ENCODE data around the gene ZNF398.

The ZNF398 gene

GRCh38 chr7:149195180-149196150, 48.2 kb downstream of the ZNF398 start, which contains the start of gene ZNF282 (continued):
- TF ChIP-seq TSHZ1 (tag by site-specific recombination; IDR thresholded peaks at IDR 0.05; ENCODE audit: borderline replicate concordance) (no peak), ZNF600 (tag by site-specific recombination; IDR thresholded peaks at IDR 0.05) (peak; percentile 56), ZNF292 (tag by site-specific recombination; IDR thresholded peaks at IDR 0.05; ENCODE audit: borderline replicate concordance, low read depth) (no peak), ZNF777 (tag by site-specific recombination; IDR thresholded peaks at IDR 0.05; ENCODE audit: borderline replicate concordance) (no peak), KLF7 (tag by site-specific recombination; IDR thresholded peaks at IDR 0.05; ENCODE audit: borderline replicate concordance) (peak; percentile 76), ZNF391 (tag by site-specific recombination; IDR thresholded peaks at IDR 0.05; ENCODE audit: borderline replicate concordance, low read depth) (peak; percentile 48; the same call in 1 of the 2 replicates), ZNF514 (tag by site-specific recombination; IDR thresholded peaks at IDR 0.05) (no peak), ZSCAN30 (tag by site-specific recombination; IDR thresholded peaks at IDR 0.05) (peak; percentile 83), ZBTB20 (tag by site-specific recombination; IDR thresholded peaks at IDR 0.05) (peak; percentile 94), ZNF48 (tag by site-specific recombination; IDR thresholded peaks at IDR 0.05) (no peak), ZNF670 (tag by site-specific recombination; IDR thresholded peaks at IDR 0.05; ENCODE audit: low read depth) (no peak), ZNF585B (tag by site-specific recombination; IDR thresholded peaks at IDR 0.05) (no peak), ZNF518A (tag by site-specific recombination; conservative IDR thresholded peaks at IDR 0.05; ENCODE audit: low read depth) (no peak), ZBTB1 (tag by site-specific recombination; IDR thresholded peaks at IDR 0.05) (no peak), ZNF350 (tag by site-specific recombination; IDR thresholded peaks at IDR 0.05) (no peak), ZNF548 (tag by site-specific recombination; IDR thresholded peaks at IDR 0.05) (no peak), ZNF133 (tag by site-specific recombination; IDR thresholded peaks at IDR 0.05) (no peak), ZBTB21 (tag by site-specific recombination; IDR thresholded peaks at IDR 0.05) (no peak), MZF1 (tag by site-specific recombination; IDR thresholded peaks at IDR 0.05; ENCODE audit: borderline replicate concordance) (peak; percentile 81; the same call in 1 of the 2 replicates), ZBTB44 (tag by site-specific recombination; IDR thresholded peaks at IDR 0.05) (no peak), IKZF3 (tag by site-specific recombination; IDR thresholded peaks at IDR 0.05) (peak; percentile 99), ZNF202 (tag by site-specific recombination; IDR thresholded peaks at IDR 0.05; ENCODE audit: borderline replicate concordance) (no peak), ZNF473 (tag by site-specific recombination; IDR thresholded peaks at IDR 0.05) (no peak), ZNF223 (tag by site-specific recombination; IDR thresholded peaks at IDR 0.05) (no peak), ZNF76 (tag by site-specific recombination; IDR thresholded peaks at IDR 0.05; ENCODE audit: borderline replicate concordance, low read depth) (peak; percentile 94), ZFP3 (tag by site-specific recombination; IDR thresholded peaks at IDR 0.05; ENCODE audit: low read depth) (no peak), ZBTB49 (tag by site-specific recombination; IDR thresholded peaks at IDR 0.05; ENCODE audit: low read depth) (no peak)

Data from HEK293 (cell line).